Activated CD8-positive, alpha-beta T cell treated with anti-CD3 and anti-CD28 coated beads for 36 hours (primary cell): ENCODE data around the gene PRELID3B. TPM values are rescaled to one million over a fixed set of nuclear protein-coding genes. Genes with fewer than 3 reads are reported as not detected.
A peak's percentile ranks its signal among the peaks of the same experiment; 100 is the strongest.

Experiments used
- ATAC-seq: fragments of 200-7000 bp; cut with Tn5 transposase; one replicate; pipeline ENCODE4 v1.10.0; 2021; ENCODE audit warnings: mild to moderate bottlenecking, moderate library complexity
- CTCF ChIA-PET: fragments of 350-600 bp; sonication (Branson Sonifier 250); formaldehyde crosslinking; loops from one replicate; lab custom pipeline; 2021; ENCODE audit warnings: antibody characterized with exemption; lab: Charles Lee
- POLR2A ChIA-PET: fragments of 350-600 bp; sonication (Branson Sonifier 250); formaldehyde crosslinking; loops from one replicate; lab custom pipeline; 2021; ENCODE audit warnings: antibody characterized with exemption; lab: Charles Lee
- DNase-seq: peaks from one replicate; pipeline ENCODE4 v3.0.0-alpha.2; 2020
- H3K27ac Mint-ChIP-seq: one replicate; pipeline ENCODE4 v1.8.0; 2021; ENCODE audit warnings: mild to moderate bottlenecking, mixed read lengths
- H3K27me3 Mint-ChIP-seq: one replicate; pipeline ENCODE4 v1.8.0; 2021; ENCODE audit warnings: mixed read lengths
- H3K36me3 Mint-ChIP-seq: one replicate; pipeline ENCODE4 v1.8.0; 2021; ENCODE audit warnings: low read depth, mixed read lengths
- H3K4me1 Mint-ChIP-seq: one replicate; pipeline ENCODE4 v1.8.0; 2021; ENCODE audit warnings: low read depth, mixed read lengths
- H3K4me3 Mint-ChIP-seq: one replicate; pipeline ENCODE4 v1.8.0; 2021; ENCODE audit warnings: mild to moderate bottlenecking, moderate library complexity, mixed read lengths
- H3K9me3 Mint-ChIP-seq: one replicate; pipeline ENCODE4 v1.8.0; 2021; ENCODE audit warnings: mixed read lengths
- intact Hi-C: fragments of 100-400 bp; cut with micrococcal nuclease; formaldehyde crosslinking; loops from one replicate; pipeline ENCODE4 v1.10.0; 2022
- total RNA-seq, 2 experiments: library from RNA; stranded (reverse); gene quantifications; one replicate each; pipeline ENCODE4 v1.2.3, GENCODE V29; 2021
- TF ChIP-seq, protein P1 (sequence below): fragments of 200-600 bp; IDR thresholded peaks from one replicate; pipeline ENCODE4 v1.8.0; 2022; ENCODE audit warnings: antibody characterized with exemption, mild to moderate bottlenecking

Gene PRELID3B
- total RNA-seq, 2 experiments from 2014 or later, result 140 to 145 TPM

DNA sequence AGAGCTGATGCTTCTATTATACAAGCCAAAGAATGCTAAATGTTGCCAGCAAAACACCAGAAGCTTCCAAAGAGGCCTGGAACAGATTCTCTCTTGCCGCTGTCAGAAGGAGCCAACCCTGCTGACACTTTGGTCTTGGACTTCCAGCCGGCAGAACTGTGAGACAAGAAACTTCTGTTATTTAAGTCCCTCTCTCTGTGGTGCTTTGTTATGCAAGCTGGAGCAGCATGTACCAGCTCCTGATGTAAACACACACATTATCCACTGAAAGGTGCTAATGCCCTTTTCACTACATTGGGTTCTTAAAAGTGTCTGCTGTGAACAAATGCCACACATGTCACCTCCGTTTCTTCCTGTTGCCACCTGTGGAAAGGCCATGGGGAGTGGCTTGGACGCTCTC, 25.9 kb upstream of the PRELID3B start:
- ChIA-PET POLR2A (no interaction called here), CTCF (no interaction called here)
- H3K9me3 Mint-ChIP-seq, result no peaks in the 10 kb centered on the region
- TF ChIP-seq, protein P1, sequence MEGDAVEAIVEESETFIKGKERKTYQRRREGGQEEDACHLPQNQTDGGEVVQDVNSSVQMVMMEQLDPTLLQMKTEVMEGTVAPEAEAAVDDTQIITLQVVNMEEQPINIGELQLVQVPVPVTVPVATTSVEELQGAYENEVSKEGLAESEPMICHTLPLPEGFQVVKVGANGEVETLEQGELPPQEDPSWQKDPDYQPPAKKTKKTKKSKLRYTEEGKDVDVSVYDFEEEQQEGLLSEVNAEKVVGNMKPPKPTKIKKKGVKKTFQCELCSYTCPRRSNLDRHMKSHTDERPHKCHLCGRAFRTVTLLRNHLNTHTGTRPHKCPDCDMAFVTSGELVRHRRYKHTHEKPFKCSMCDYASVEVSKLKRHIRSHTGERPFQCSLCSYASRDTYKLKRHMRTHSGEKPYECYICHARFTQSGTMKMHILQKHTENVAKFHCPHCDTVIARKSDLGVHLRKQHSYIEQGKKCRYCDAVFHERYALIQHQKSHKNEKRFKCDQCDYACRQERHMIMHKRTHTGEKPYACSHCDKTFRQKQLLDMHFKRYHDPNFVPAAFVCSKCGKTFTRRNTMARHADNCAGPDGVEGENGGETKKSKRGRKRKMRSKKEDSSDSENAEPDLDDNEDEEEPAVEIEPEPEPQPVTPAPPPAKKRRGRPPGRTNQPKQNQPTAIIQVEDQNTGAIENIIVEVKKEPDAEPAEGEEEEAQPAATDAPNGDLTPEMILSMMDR, result no peak
- H3K4me3 Mint-ChIP-seq, result no peak overlapping the region
- H3K27me3 Mint-ChIP-seq, result peaks cover 14% of the 10 kb centered on the region
- peaks cover 10% of the 10 kb centered on the region for H3K4me1 Mint-ChIP-seq
- DNase-seq, result no peak
- no peak for ATAC-seq
- no peaks in the 10 kb centered on the region for H3K36me3 Mint-ChIP-seq
- intact Hi-C loops, result no loop called here
- no peak overlapping the region for H3K27ac Mint-ChIP-seq

DNA sequence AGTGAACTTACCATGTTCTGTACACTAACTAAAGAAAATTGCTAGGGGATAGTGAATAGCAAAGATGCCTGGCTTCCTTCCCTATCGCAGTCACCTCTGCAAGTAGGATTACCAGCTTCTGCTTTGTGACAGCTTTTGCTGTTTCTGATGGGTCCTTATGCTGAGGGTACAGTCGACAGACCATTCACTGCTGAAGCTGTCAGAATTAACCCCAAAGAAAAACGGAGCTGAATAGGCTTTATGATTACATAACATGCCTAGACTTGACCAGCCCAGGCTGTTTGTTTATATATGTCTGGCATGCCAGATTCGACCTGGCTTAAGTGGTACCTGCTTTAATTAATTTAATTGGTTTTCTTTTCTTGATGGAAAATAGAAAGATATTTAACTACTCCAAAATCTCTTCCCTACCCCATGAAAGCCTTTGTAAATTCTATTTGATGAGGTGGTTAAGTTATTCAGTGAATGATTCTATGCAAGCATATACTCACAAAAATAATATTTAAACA, 21.7 kb upstream of the PRELID3B start:
- no peaks in the 10 kb centered on the region for H3K9me3 Mint-ChIP-seq
- POLR2A ChIA-PET, result interaction anchor here (0.6 kb wide), 1 partner anchor 683 kb away, joined by 4 read pairs; no protein-coding TSS in a partner anchor
- no peak overlapping the region for H3K27ac Mint-ChIP-seq
- H3K4me3 Mint-ChIP-seq, result no peak overlapping the region
- intact Hi-C loops, result no loop called here
- H3K36me3 Mint-ChIP-seq, result no peaks in the 10 kb centered on the region
- H3K4me1 Mint-ChIP-seq, result no peaks in the 10 kb centered on the region
- no peak for DNase-seq
- CTCF ChIA-PET, result interaction anchor here (0.9 to 1.6 kb wide), 6 partner anchors 9 to 145 kb away, joined by 3 to 7 read pairs (median 5); no protein-coding TSS in a partner anchor
- TF ChIP-seq, protein P1, result no peak
- ATAC-seq, result no peak
- peaks cover 9% of the 10 kb centered on the region for H3K27me3 Mint-ChIP-seq

DNA sequence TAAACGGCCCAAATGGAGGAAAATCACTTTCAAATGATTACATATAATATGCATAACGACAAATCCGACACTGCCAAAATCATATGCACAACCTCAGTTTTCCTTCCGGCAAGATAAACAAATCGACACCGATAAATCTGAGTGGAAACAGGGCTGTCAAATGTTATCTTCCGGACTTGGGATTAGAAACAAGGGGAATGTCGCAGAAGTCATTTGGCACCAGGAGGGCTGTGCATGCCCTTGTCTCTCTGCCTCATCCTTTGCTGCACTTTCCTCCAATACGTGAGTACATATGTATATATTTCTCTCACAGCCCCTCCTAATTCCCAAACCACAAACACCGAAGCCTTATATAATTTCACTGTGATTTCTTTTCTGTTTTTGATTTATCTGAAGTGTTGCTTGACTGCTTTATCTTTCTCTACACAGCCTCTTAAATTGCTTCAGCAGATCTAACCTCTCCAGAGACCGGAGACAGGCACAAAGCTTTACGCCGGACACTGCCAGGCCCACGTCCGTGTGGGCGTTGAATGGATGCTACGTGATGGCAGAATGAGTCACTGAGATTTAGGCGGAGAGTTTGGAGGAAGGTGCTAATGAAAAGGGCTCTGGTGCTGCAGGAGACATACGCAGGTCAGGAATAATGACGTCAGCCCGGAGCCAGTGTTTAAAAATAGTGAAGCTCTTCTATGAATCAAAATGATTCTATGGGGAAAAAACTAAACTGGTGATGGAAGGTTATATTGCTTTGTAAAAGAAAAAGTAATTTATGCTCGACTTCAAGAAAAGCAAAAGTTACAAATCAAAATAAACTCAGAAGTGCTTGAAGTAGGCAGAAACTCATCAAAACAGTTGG, 21.0 kb upstream of the PRELID3B start:
- H3K9me3 Mint-ChIP-seq, result no peaks in the 10 kb centered on the region
- CTCF ChIA-PET, result interaction anchor here (0.9 to 1.6 kb wide), 6 partner anchors 9 to 145 kb away, joined by 3 to 7 read pairs (median 5); no protein-coding TSS in a partner anchor

DNA sequence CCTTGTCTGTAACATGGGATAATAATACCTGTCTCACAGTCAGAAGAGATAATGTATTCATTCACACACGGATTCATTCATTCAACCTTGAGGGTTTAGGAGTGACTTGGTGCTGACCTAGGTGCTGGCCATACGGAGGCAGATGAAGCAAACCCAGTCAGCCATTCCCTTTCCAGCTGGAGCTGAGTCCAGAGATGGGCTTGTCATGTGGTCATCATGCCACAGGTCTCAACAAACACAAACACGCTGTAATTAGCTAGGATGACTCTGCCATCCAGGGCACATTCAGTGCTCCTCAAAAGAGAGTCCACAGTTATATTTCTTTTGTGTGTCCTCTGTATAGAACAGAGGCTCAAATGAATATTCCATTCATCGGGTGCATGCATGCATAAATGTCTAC, 19.5 kb upstream of the PRELID3B start:
- Mint-ChIP-seq H3K9me3 (no peaks in the 10 kb centered on the region), H3K36me3 (no peaks in the 10 kb centered on the region), H3K4me1 (no peaks in the 10 kb centered on the region), H3K4me3 (no peak overlapping the region), H3K27me3 (peaks cover 7% of the 10 kb centered on the region), H3K27ac (no peak overlapping the region)
- no peak for DNase-seq
- ChIA-PET POLR2A (interaction anchor here (1.0 kb wide), 1 partner anchor 179 kb away, joined by 3 read pairs; no protein-coding TSS in a partner anchor), CTCF (no interaction called here)
- intact Hi-C loops, result no loop called here
- ATAC-seq, result no peak
- TF ChIP-seq, protein P1, result no peak

More for the DNA sequence above, 21.0 kb upstream of the PRELID3B start:
- H3K4me3 Mint-ChIP-seq, result no peak overlapping the region
- no peaks in the 10 kb centered on the region for H3K36me3 Mint-ChIP-seq
- H3K27ac Mint-ChIP-seq, result no peak overlapping the region
- intact Hi-C loops, result no loop called here
- TF ChIP-seq, protein P1, result no peak
- H3K4me1 Mint-ChIP-seq, result no peaks in the 10 kb centered on the region
- H3K27me3 Mint-ChIP-seq, result peaks cover 7% of the 10 kb centered on the region
- DNase-seq (no peak), ATAC-seq (no peak)
- POLR2A ChIA-PET, result no interaction called here

DNA sequence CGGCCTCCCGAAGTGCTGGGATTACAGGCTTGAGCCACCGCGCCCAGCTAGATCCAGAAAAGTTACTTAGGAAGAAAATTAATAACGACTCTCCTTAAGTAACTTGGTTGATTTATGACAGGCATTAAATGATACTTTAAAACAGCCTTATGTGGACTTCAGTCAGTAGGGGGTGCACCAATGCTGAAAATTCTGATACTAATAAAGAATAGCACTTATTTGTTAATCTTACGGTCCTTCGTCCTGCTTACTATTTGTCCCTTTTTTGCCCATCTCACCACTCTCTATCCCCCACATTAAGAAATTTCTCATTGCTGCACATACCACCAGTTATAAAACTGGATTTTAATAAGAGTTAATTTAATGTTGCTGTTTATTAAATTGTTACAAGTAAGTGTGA, 12.7 kb upstream of the PRELID3B start:
- intact Hi-C loops, result no loop called here
- TF ChIP-seq, protein P1, result peak; percentile 52
- Mint-ChIP-seq H3K9me3 (no peaks in the 10 kb centered on the region), H3K27ac (no peak overlapping the region), H3K4me3 (no peak overlapping the region), H3K36me3 (no peaks in the 10 kb centered on the region), H3K4me1 (no peaks in the 10 kb centered on the region), H3K27me3 (peaks cover 21% of the 10 kb centered on the region)
- peak; percentile 43 for DNase-seq
- no peak for ATAC-seq
- ChIA-PET CTCF (interaction anchor here (0.8 to 3.3 kb wide), 10 partner anchors 9 to 350 kb away, joined by 3 to 24 read pairs (median 4); no protein-coding TSS in a partner anchor), POLR2A (no interaction called here)
